Measurements from ENCODE around the gene C9orf43. TPM values are rescaled to one million over a fixed set of nuclear protein-coding genes. Genes with fewer than 3 reads are reported as not detected.
"Not testable (repeated sequence)": the region's sequence is repeated elsewhere in the genome, so short reads cannot be mapped to it uniquely, and the experiment has no call there.

Gene C9orf43
- total and polyA plus RNA-seq, 5 donors, result 0.20 to 0.47 (median 0.21) TPM

- Histone ChIP-seq H3K4me3 (ENCODE audit: low read length) (no peak overlapping the region), H3K27me3 (ENCODE audit: control insufficient read depth, insufficient read depth) (no peaks in the 10 kb centered on the region), H3K9me3 (ENCODE audit: control insufficient read depth, low read length) (no peaks in the 10 kb centered on the region), H3K27ac (ENCODE audit: low read length) (no peak overlapping the region), H3K4me1 (ENCODE audit: control insufficient read depth, insufficient read depth, low read length) (peaks cover 2% of the 10 kb centered on the region)
- ATAC-seq (no peak), DNase-seq (no peak)
- WGBS, result 59% methylated on average over 3 of the region's 3 CpGs
- intact Hi-C loops (cut with DNase I), result no loop called here
Observed at GRCh38 chr9:113373256-113373655, 37.3 kb upstream of the C9orf43 start.

GRCh38 chr9:113373676-113374392, 36.7 kb upstream of the C9orf43 start:
- ATAC-seq, result peak in 1 of 2 donors; percentile 5
- intact Hi-C loops (cut with DNase I), result no loop called here
- no peaks in the 10 kb centered on the region for H3K9me3 ChIP-seq (ENCODE audit: control insufficient read depth, low read length)
- no peak for DNase-seq
- H3K27ac ChIP-seq (ENCODE audit: low read length), result no peak overlapping the region
- H3K4me3 ChIP-seq (ENCODE audit: low read length), result no peak overlapping the region
- H3K27me3 ChIP-seq (ENCODE audit: control insufficient read depth, insufficient read depth), result no peaks in the 10 kb centered on the region
- H3K4me1 ChIP-seq (ENCODE audit: control insufficient read depth, insufficient read depth, low read length), result peaks cover 2% of the 10 kb centered on the region
- WGBS, result 90% methylated on average over 24 of the region's 24 CpGs

GRCh38 chr9:113375057-113376023, 35.2 kb upstream of the C9orf43 start:
- H3K27ac ChIP-seq (ENCODE audit: low read length), result no peak overlapping the region
- ATAC-seq (no peak), DNase-seq (no peak)
- intact Hi-C loops (cut with DNase I), result no loop called here
- H3K9me3 ChIP-seq (ENCODE audit: control insufficient read depth, low read length), result no peaks in the 10 kb centered on the region
- 90% methylated on average over 6 of the region's 6 CpGs for WGBS
- no peak overlapping the region for H3K4me3 ChIP-seq (ENCODE audit: low read length)
- no peaks in the 10 kb centered on the region for H3K27me3 ChIP-seq (ENCODE audit: control insufficient read depth, insufficient read depth)
- peaks cover 2% of the 10 kb centered on the region for H3K4me1 ChIP-seq (ENCODE audit: control insufficient read depth, insufficient read depth, low read length)

- intact Hi-C loops (cut with DNase I), result no loop called here
- peak within 1 kb of the TSS; percentile 10 for H3K27ac ChIP-seq (ENCODE audit: low read length)
- peaks cover 2% of the 10 kb centered on the region for H3K4me1 ChIP-seq (ENCODE audit: control insufficient read depth, insufficient read depth, low read length)
- ATAC-seq, result peak; percentile 91 to 96
- H3K4me3 ChIP-seq (ENCODE audit: low read length), result peak within 1 kb of the TSS; percentile 58
- no peaks in the 10 kb centered on the region for H3K27me3 ChIP-seq (ENCODE audit: control insufficient read depth, insufficient read depth)
- no peaks in the 10 kb centered on the region for H3K9me3 ChIP-seq (ENCODE audit: control insufficient read depth, low read length)
- WGBS, result 2% methylated on average over 74 of the region's 74 CpGs
- DNase-seq, result peak; percentile 80 to 89 (median 82)
Observed at GRCh38 chr9:113376634-113377567, 33.6 kb upstream of the C9orf43 start, which contains the start of gene HDHD3. Gene HDHD3 (minus strand): TSS chr9:113376986. CDS start chr9:113374354, 2,632 bp downstream.

DNA sequence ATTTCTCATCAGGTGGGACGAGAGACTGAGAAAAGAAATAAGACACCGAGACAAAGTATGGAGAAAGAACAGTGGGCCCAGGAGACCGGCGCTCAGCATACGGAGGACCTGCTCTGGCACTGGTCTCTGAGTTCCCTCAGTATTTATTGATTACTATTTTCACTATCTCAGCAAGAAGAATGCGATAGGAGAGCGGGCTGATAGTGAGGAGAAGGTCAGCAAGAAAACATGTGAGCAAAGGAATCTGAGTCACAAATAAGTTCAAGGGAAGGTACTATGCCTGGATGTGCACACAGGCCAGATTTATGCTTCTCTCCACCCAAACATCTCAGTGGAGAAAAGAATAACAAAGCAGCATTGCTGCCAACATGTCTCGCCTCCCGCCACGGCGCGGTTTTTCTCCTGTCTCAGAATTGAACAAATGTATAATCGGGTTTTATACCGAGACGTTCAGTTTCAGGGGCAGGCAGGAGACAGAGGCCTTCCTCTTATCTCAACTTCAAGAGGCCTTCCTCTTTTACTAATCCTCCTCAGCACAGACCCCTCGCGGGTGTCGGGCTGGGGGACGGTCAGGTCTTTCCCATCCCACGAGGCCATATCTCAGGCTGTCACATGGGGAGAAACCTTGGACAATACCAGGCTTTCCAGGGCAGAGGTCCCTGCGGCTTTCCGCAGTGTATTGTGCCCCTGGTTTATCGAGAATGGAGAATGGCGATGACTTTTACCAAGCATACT, 31.3 kb upstream of the C9orf43 start:
- DNase-seq; H3K27ac ChIP-seq (ENCODE audit: low read length); ATAC-seq; H3K27me3 ChIP-seq (ENCODE audit: control insufficient read depth, insufficient read depth); H3K4me3 ChIP-seq (ENCODE audit: low read length); H3K9me3 ChIP-seq (ENCODE audit: control insufficient read depth, low read length); intact Hi-C loops (cut with DNase I); H3K4me1 ChIP-seq (ENCODE audit: control insufficient read depth, insufficient read depth, low read length): not testable (repeated sequence)
- WGBS, result 55% methylated on average over 24 of the region's 24 CpGs

- WGBS, result 88% methylated on average over 2 of the region's 2 CpGs
Observed at GRCh38 chr9:113379829-113380210, 30.7 kb upstream of the C9orf43 start.

GRCh38 chr9:113380869-113381378, 29.6 kb upstream of the C9orf43 start:
- Histone ChIP-seq H3K27ac (ENCODE audit: low read length) (no peak overlapping the region), H3K4me3 (ENCODE audit: low read length) (no peak overlapping the region), H3K27me3 (ENCODE audit: control insufficient read depth, insufficient read depth) (no peaks in the 10 kb centered on the region), H3K9me3 (ENCODE audit: control insufficient read depth, low read length) (no peaks in the 10 kb centered on the region), H3K4me1 (ENCODE audit: control insufficient read depth, insufficient read depth, low read length) (no peaks in the 10 kb centered on the region)
- 61% methylated on average over 1 of the region's 1 CpG for WGBS
- DNase-seq (no peak), ATAC-seq (no peak)
- intact Hi-C loops (cut with DNase I), result no loop called here

More at GRCh38 chr9:113379829-113380210, 30.7 kb upstream of the C9orf43 start:
- H3K4me3 ChIP-seq (ENCODE audit: low read length); H3K4me1 ChIP-seq (ENCODE audit: control insufficient read depth, insufficient read depth, low read length); intact Hi-C loops (cut with DNase I); H3K9me3 ChIP-seq (ENCODE audit: control insufficient read depth, low read length); H3K27me3 ChIP-seq (ENCODE audit: control insufficient read depth, insufficient read depth); DNase-seq; H3K27ac ChIP-seq (ENCODE audit: low read length); ATAC-seq: not testable (repeated sequence)

DNA sequence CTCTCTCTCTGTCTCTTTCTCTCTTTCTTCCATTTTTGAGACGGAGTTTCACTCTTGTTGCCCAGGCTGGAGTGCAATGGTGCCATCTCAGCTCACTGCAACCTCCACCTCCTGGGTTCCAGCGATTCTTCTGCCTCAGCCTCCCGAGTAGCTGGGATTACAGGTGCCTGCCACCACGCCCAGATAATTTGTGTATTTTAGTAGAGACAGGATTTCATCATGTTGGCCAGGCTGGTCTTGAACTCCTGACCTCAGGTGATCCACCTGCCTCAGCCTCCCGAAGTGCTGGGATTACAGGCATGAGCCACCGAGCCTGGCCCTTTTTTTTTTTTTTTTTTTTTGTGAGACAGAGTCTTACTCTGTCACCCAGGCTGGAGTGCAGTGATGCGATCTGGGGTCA, 29.1 kb upstream of the C9orf43 start:
- intact Hi-C loops (cut with DNase I), result not testable (repeated sequence)

GRCh38 chr9:113381909-113382411, 28.6 kb upstream of the C9orf43 start:
- ATAC-seq, result no peak
- no peak for DNase-seq
- WGBS, result 88% methylated on average over 8 of the region's 8 CpGs
- Histone ChIP-seq H3K27ac (ENCODE audit: low read length) (no peak overlapping the region), H3K9me3 (ENCODE audit: control insufficient read depth, low read length) (no peaks in the 10 kb centered on the region), H3K4me1 (ENCODE audit: control insufficient read depth, insufficient read depth, low read length) (no peaks in the 10 kb centered on the region), H3K27me3 (ENCODE audit: control insufficient read depth, insufficient read depth) (no peaks in the 10 kb centered on the region), H3K4me3 (ENCODE audit: low read length) (no peak overlapping the region)
- intact Hi-C loops (cut with DNase I), result no loop called here

More for the DNA sequence above, 29.1 kb upstream of the C9orf43 start:
- not testable (repeated sequence) for H3K4me1 ChIP-seq (ENCODE audit: control insufficient read depth, insufficient read depth, low read length); H3K9me3 ChIP-seq (ENCODE audit: control insufficient read depth, low read length); DNase-seq; H3K4me3 ChIP-seq (ENCODE audit: low read length); H3K27ac ChIP-seq (ENCODE audit: low read length); ATAC-seq; H3K27me3 ChIP-seq (ENCODE audit: control insufficient read depth, insufficient read depth)
- WGBS, result 88% methylated on average over 7 of the region's 7 CpGs
